ENCODE results near the gene TMEM19. TPM values are rescaled to one million over a fixed set of nuclear protein-coding genes. Genes with fewer than 3 reads are reported as not detected.
"Not testable (repeated sequence)": the region's sequence is repeated elsewhere in the genome, so short reads cannot be mapped to it uniquely, and the experiment has no call there.

TMEM19 gene
- total RNA-seq, 1 donor from 2014 or later: 36.0 TPM

GRCh38 chr12:71702181-71702580, 16.3 kb downstream of the TMEM19 start:
- H3K27ac ChIP-seq (ENCODE audit: low read depth, low read length); H3K4me1 ChIP-seq (ENCODE audit: control insufficient read depth in 3 of 3, insufficient read depth in 3 of 3, low read length in 3 of 3); H3K27me3 ChIP-seq (ENCODE audit: control insufficient read depth in 3 of 3, insufficient read depth in 3 of 3, low read length in 3 of 3); H3K4me3 ChIP-seq (ENCODE audit: low read length in 3 of 3); H3K9me3 ChIP-seq (ENCODE audit: control insufficient read depth in 3 of 3, low read length in 3 of 3); H3K9ac ChIP-seq (ENCODE audit: low read depth in 1 of 3, low read length in 3 of 3): not testable (repeated sequence)
- H3K36me3 ChIP-seq (ENCODE audit: control insufficient read depth in 3 of 3, insufficient read depth in 3 of 3, low read length in 3 of 3): peaks cover 15 to 46% (median 44%) of the 10 kb centered on the region in 3 donors

GRCh38 chr12:71702590-71702989, 16.7 kb downstream of the TMEM19 start:
- Histone ChIP-seq H3K4me3 (ENCODE audit: low read length in 3 of 3) (no peak overlapping the region), H3K4me1 (ENCODE audit: control insufficient read depth in 3 of 3, insufficient read depth in 3 of 3, low read length in 3 of 3) (no peaks in the 10 kb centered on the region), H3K9ac (ENCODE audit: low read depth in 1 of 3, low read length in 3 of 3) (no peak overlapping the region), H3K9me3 (ENCODE audit: control insufficient read depth in 3 of 3, low read length in 3 of 3) (no peaks in the 10 kb centered on the region), H3K27me3 (ENCODE audit: control insufficient read depth in 3 of 3, insufficient read depth in 3 of 3, low read length in 3 of 3) (no peaks in the 10 kb centered on the region), H3K36me3 (ENCODE audit: control insufficient read depth in 3 of 3, insufficient read depth in 3 of 3, low read length in 3 of 3) (peaks cover 15 to 42% (median 41%) of the 10 kb centered on the region in 3 donors), H3K27ac (ENCODE audit: low read depth, low read length) (no peak overlapping the region)

GRCh38 chr12:71703206-71703605, 17.3 kb downstream of the TMEM19 start:
- H3K36me3 ChIP-seq (ENCODE audit: control insufficient read depth in 3 of 3, insufficient read depth in 3 of 3, low read length in 3 of 3): peaks cover 15 to 37% (median 35%) of the 10 kb centered on the region in 3 donors
- H3K27ac ChIP-seq (ENCODE audit: low read depth, low read length): no peak overlapping the region
- no peaks in the 10 kb centered on the region for H3K27me3 ChIP-seq (ENCODE audit: control insufficient read depth in 3 of 3, insufficient read depth in 3 of 3, low read length in 3 of 3)
- no peak overlapping the region for H3K9ac ChIP-seq (ENCODE audit: low read depth in 1 of 3, low read length in 3 of 3)
- H3K4me1 ChIP-seq (ENCODE audit: control insufficient read depth in 3 of 3, insufficient read depth in 3 of 3, low read length in 3 of 3): no peaks in the 10 kb centered on the region
- no peak overlapping the region for H3K4me3 ChIP-seq (ENCODE audit: low read length in 3 of 3)
- H3K9me3 ChIP-seq (ENCODE audit: control insufficient read depth in 3 of 3, low read length in 3 of 3): no peaks in the 10 kb centered on the region

GRCh38 chr12:71704920-71705319, 19.0 kb downstream of the TMEM19 start:
- H3K36me3 ChIP-seq (ENCODE audit: control insufficient read depth in 3 of 3, insufficient read depth in 3 of 3, low read length in 3 of 3): peaks cover 13 to 23% (median 22%) of the 10 kb centered on the region in 3 donors
- H3K9me3 ChIP-seq (ENCODE audit: control insufficient read depth in 3 of 3, low read length in 3 of 3): no peaks in the 10 kb centered on the region

GRCh38 chr12:71708658-71709057, 22.8 kb downstream of the TMEM19 start:
- Histone ChIP-seq H3K9ac (ENCODE audit: low read depth in 1 of 3, low read length in 3 of 3) (no peak overlapping the region), H3K4me3 (ENCODE audit: low read length in 3 of 3) (no peak overlapping the region), H3K27ac (ENCODE audit: low read depth, low read length) (no peak overlapping the region), H3K36me3 (ENCODE audit: control insufficient read depth in 3 of 3, insufficient read depth in 3 of 3, low read length in 3 of 3) (peaks cover 0 to 5% (median 0%) of the 10 kb centered on the region in 3 donors), H3K9me3 (ENCODE audit: control insufficient read depth in 3 of 3, low read length in 3 of 3) (peaks cover 0 to 2% (median 0%) of the 10 kb centered on the region in 3 donors), H3K4me1 (ENCODE audit: control insufficient read depth in 3 of 3, insufficient read depth in 3 of 3, low read length in 3 of 3) (no peaks in the 10 kb centered on the region), H3K27me3 (ENCODE audit: control insufficient read depth in 3 of 3, insufficient read depth in 3 of 3, low read length in 3 of 3) (no peaks in the 10 kb centered on the region)

More at GRCh38 chr12:71704920-71705319, 19.0 kb downstream of the TMEM19 start:
- Histone ChIP-seq H3K9ac (ENCODE audit: low read depth in 1 of 3, low read length in 3 of 3) (no peak overlapping the region), H3K4me3 (ENCODE audit: low read length in 3 of 3) (no peak overlapping the region), H3K27me3 (ENCODE audit: control insufficient read depth in 3 of 3, insufficient read depth in 3 of 3, low read length in 3 of 3) (no peaks in the 10 kb centered on the region), H3K4me1 (ENCODE audit: control insufficient read depth in 3 of 3, insufficient read depth in 3 of 3, low read length in 3 of 3) (no peaks in the 10 kb centered on the region), H3K27ac (ENCODE audit: low read depth, low read length) (no peak overlapping the region)

- no peak overlapping the region for H3K4me3 ChIP-seq (ENCODE audit: low read length in 3 of 3)
- H3K27ac ChIP-seq (ENCODE audit: low read depth, low read length): no peak overlapping the region
- H3K9ac ChIP-seq (ENCODE audit: low read depth in 1 of 3, low read length in 3 of 3): no peak overlapping the region
- peaks cover 0 to 2% (median 0%) of the 10 kb centered on the region in 3 donors for H3K9me3 ChIP-seq (ENCODE audit: control insufficient read depth in 3 of 3, low read length in 3 of 3)
- no peaks in the 10 kb centered on the region for H3K36me3 ChIP-seq (ENCODE audit: control insufficient read depth in 3 of 3, insufficient read depth in 3 of 3, low read length in 3 of 3)
- no peaks in the 10 kb centered on the region for H3K4me1 ChIP-seq (ENCODE audit: control insufficient read depth in 3 of 3, insufficient read depth in 3 of 3, low read length in 3 of 3)
- no peaks in the 10 kb centered on the region for H3K27me3 ChIP-seq (ENCODE audit: control insufficient read depth in 3 of 3, insufficient read depth in 3 of 3, low read length in 3 of 3)
Measured at GRCh38 chr12:71710276-71711125, 24.6 kb downstream of the TMEM19 start.

GRCh38 chr12:71718611-71719010, 32.7 kb downstream of the TMEM19 start:
- no peak overlapping the region for H3K27ac ChIP-seq (ENCODE audit: low read depth, low read length)
- no peaks in the 10 kb centered on the region for H3K9me3 ChIP-seq (ENCODE audit: control insufficient read depth in 3 of 3, low read length in 3 of 3)
- H3K9ac ChIP-seq (ENCODE audit: low read depth in 1 of 3, low read length in 3 of 3): no peak overlapping the region

GRCh38 chr12:71719647-71720370, 33.9 kb downstream of the TMEM19 start:
- H3K36me3 ChIP-seq (ENCODE audit: control insufficient read depth in 3 of 3, insufficient read depth in 3 of 3, low read length in 3 of 3): no peaks in the 10 kb centered on the region
- H3K9ac ChIP-seq (ENCODE audit: low read depth in 1 of 3, low read length in 3 of 3): no peak overlapping the region
- H3K27ac ChIP-seq (ENCODE audit: low read depth, low read length): no peak overlapping the region
- H3K27me3 ChIP-seq (ENCODE audit: control insufficient read depth in 3 of 3, insufficient read depth in 3 of 3, low read length in 3 of 3): no peaks in the 10 kb centered on the region
- no peaks in the 10 kb centered on the region for H3K9me3 ChIP-seq (ENCODE audit: control insufficient read depth in 3 of 3, low read length in 3 of 3)
- H3K4me1 ChIP-seq (ENCODE audit: control insufficient read depth in 3 of 3, insufficient read depth in 3 of 3, low read length in 3 of 3): no peaks in the 10 kb centered on the region
- H3K4me3 ChIP-seq (ENCODE audit: low read length in 3 of 3): no peak overlapping the region

More at GRCh38 chr12:71718611-71719010, 32.7 kb downstream of the TMEM19 start:
- Histone ChIP-seq H3K4me1 (ENCODE audit: control insufficient read depth in 3 of 3, insufficient read depth in 3 of 3, low read length in 3 of 3) (no peaks in the 10 kb centered on the region), H3K4me3 (ENCODE audit: low read length in 3 of 3) (no peak overlapping the region), H3K36me3 (ENCODE audit: control insufficient read depth in 3 of 3, insufficient read depth in 3 of 3, low read length in 3 of 3) (no peaks in the 10 kb centered on the region), H3K27me3 (ENCODE audit: control insufficient read depth in 3 of 3, insufficient read depth in 3 of 3, low read length in 3 of 3) (no peaks in the 10 kb centered on the region)

GRCh38 chr12:71721783-71722505, 36.1 kb downstream of the TMEM19 start:
- Histone ChIP-seq H3K4me3 (ENCODE audit: low read length in 3 of 3) (no peak overlapping the region), H3K9me3 (ENCODE audit: control insufficient read depth in 3 of 3, low read length in 3 of 3) (no peaks in the 10 kb centered on the region)

More at GRCh38 chr12:71721783-71722505, 36.1 kb downstream of the TMEM19 start:
- H3K27me3 ChIP-seq (ENCODE audit: control insufficient read depth in 3 of 3, insufficient read depth in 3 of 3, low read length in 3 of 3): no peaks in the 10 kb centered on the region
- no peaks in the 10 kb centered on the region for H3K36me3 ChIP-seq (ENCODE audit: control insufficient read depth in 3 of 3, insufficient read depth in 3 of 3, low read length in 3 of 3)
- no peak overlapping the region for H3K27ac ChIP-seq (ENCODE audit: low read depth, low read length)
- no peaks in the 10 kb centered on the region for H3K4me1 ChIP-seq (ENCODE audit: control insufficient read depth in 3 of 3, insufficient read depth in 3 of 3, low read length in 3 of 3)
- no peak overlapping the region for H3K9ac ChIP-seq (ENCODE audit: low read depth in 1 of 3, low read length in 3 of 3)
